ENCODE results near the gene PANK4. TPM values are rescaled to one million over a fixed set of nuclear protein-coding genes. Genes with fewer than 3 reads are reported as not detected.
"Not testable (repeated sequence)": the region's sequence is repeated elsewhere in the genome, so short reads cannot be mapped to it uniquely, and the experiment has no call there.

Gene PANK4
- total and polyA plus RNA-seq, 2 experiments from 2014 or later, result 18.5 to 21.3 TPM

DNA sequence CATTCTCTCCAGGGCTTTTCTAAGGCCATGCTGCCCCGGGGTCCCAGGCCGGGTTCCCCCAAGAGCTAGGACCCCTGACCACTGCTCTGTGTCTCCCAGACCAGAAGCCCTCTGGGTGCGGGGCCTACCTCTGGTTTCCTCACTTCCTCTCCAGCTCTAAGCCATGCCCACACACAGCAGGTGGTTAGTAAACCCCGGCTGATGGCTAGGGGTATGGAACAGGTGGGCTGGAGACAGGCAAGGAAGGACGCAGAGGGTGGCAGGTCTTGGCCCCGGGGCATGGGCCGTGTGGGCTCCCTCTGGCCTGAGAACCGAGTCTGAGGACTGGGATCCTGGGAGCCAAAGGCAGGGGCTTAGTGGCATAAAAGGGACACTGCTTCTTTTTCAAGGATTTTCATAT is 66.2 kb downstream of the PANK4 start:
- H3K9me2 ChIP-seq (replicated peaks; ENCODE audit: insufficient read depth), result no peaks in the 10 kb centered on the region
- no peaks in the 10 kb centered on the region for H3K27me3 ChIP-seq
- 77% methylated on average over 8 of the region's 8 CpGs for WGBS (ENCODE audit: low lambda C conversion rate, missing lambda C conversion rate)

DNA sequence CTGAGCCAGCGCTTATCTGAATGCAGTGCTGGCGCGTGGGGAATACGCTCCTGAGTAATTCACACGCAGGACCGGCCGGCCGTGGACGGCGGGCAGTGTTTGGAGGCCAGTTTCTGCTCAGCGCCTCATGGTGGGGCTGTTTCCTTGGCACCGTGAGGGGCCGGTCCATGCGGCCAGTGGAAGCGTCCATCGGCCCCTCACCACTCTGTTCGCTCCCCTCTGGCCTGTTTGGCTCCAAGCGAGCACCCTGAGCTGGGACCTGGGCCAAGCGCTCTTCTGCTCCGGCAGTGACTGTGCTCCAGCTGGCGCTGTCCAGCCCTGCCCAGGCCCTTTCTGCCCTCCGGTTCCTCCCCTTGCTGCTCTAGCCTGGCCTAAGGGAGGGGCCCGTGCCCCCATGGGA is 66.6 kb downstream of the PANK4 start:
- no peak overlapping the region for H3K4me3 ChIP-seq
- H3K9me2 ChIP-seq (replicated peaks; ENCODE audit: insufficient read depth), result no peaks in the 10 kb centered on the region
- H3K4me2 ChIP-seq, result no peak overlapping the region
- no peak overlapping the region for H3K27ac ChIP-seq
- H2AFZ ChIP-seq, result no peak overlapping the region
- 81% methylated on average over 22 of the region's 23 CpGs for WGBS (ENCODE audit: low lambda C conversion rate, missing lambda C conversion rate)
- H3K79me2 ChIP-seq, result no peaks in the 10 kb centered on the region
- no peaks in the 10 kb centered on the region for H3K9me3 ChIP-seq (ENCODE audit: low read depth)
- H3K27me3 ChIP-seq, result no peaks in the 10 kb centered on the region
- no peak for TF ChIP-seq EZH2 (IDR thresholded peaks at IDR 0.05; ENCODE audit: borderline replicate concordance)
- TF ChIP-seq, protein P1, sequence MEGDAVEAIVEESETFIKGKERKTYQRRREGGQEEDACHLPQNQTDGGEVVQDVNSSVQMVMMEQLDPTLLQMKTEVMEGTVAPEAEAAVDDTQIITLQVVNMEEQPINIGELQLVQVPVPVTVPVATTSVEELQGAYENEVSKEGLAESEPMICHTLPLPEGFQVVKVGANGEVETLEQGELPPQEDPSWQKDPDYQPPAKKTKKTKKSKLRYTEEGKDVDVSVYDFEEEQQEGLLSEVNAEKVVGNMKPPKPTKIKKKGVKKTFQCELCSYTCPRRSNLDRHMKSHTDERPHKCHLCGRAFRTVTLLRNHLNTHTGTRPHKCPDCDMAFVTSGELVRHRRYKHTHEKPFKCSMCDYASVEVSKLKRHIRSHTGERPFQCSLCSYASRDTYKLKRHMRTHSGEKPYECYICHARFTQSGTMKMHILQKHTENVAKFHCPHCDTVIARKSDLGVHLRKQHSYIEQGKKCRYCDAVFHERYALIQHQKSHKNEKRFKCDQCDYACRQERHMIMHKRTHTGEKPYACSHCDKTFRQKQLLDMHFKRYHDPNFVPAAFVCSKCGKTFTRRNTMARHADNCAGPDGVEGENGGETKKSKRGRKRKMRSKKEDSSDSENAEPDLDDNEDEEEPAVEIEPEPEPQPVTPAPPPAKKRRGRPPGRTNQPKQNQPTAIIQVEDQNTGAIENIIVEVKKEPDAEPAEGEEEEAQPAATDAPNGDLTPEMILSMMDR (IDR thresholded peaks at IDR 0.05; ENCODE audit: poor library complexity), result peak; percentile 9
- no peaks in the 10 kb centered on the region for H3K36me3 ChIP-seq (replicated peaks; ENCODE audit: insufficient read depth, low read depth)
- DNase-seq (ENCODE audit: low spot score), result peak; percentile 21
- no peaks in the 10 kb centered on the region for H3K4me1 ChIP-seq (ENCODE audit: insufficient read depth)
- no peaks in the 10 kb centered on the region for H4K20me1 ChIP-seq (ENCODE audit: insufficient read depth, poor library complexity, severe bottlenecking)

More for the DNA sequence above, 66.2 kb downstream of the PANK4 start:
- Histone ChIP-seq H3K36me3 (replicated peaks; ENCODE audit: insufficient read depth, low read depth) (no peaks in the 10 kb centered on the region), H3K4me2 (no peak overlapping the region), H2AFZ (no peak overlapping the region), H3K4me3 (no peak overlapping the region), H4K20me1 (ENCODE audit: insufficient read depth, poor library complexity, severe bottlenecking) (no peaks in the 10 kb centered on the region), H3K27ac (no peak overlapping the region), H3K9me3 (ENCODE audit: low read depth) (no peaks in the 10 kb centered on the region), H3K79me2 (no peaks in the 10 kb centered on the region), H3K4me1 (ENCODE audit: insufficient read depth) (no peaks in the 10 kb centered on the region)
- no peak for DNase-seq (ENCODE audit: low spot score)
- TF ChIP-seq EZH2 (IDR thresholded peaks at IDR 0.05; ENCODE audit: borderline replicate concordance) (no peak), EZH2phosphoT487 (IDR thresholded peaks at IDR 0.05; ENCODE audit: low read depth, severe bottlenecking, unreplicated experiment) (no peak)
- TF ChIP-seq, protein P1 (IDR thresholded peaks at IDR 0.05; ENCODE audit: poor library complexity), result no peak

DNA sequence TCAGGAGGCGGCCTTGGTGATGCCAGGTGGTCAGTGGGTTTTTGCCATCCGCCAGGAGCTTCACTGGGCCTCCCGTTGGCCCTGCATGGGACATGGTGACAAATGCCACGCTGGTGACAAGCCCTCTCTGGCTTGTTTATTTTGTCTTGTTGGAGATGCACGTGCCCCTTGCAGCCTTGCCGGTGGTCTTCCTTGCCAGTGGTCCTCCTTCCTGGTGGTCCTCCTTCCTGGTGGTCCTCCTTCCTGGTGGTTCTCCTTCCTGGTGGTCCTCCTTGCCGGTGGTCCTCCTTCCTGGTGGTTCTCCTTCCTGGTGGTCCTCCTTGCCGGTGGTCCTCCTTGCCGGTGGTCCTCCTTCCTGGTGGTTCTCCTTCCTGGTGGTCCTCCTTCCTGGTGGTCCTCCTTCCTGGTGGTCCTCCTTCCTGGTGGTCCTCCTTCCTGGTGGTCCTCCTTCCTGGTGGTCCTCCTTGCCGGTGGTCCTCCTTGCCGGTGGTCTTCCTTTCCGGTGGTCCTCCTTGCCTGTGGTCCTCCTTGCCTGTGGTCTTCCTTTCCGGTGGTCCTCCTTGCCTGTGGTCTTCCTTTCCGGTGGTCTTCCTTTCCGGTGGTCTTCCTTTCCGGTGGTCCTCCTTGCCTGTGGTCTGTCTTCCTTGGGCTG is 67.2 kb downstream of the PANK4 start:
- DNase-seq (ENCODE audit: low spot score); H3K9me2 ChIP-seq (replicated peaks; ENCODE audit: insufficient read depth); H3K4me2 ChIP-seq; H3K4me1 ChIP-seq (ENCODE audit: insufficient read depth); H3K27me3 ChIP-seq; H3K79me2 ChIP-seq; H3K4me3 ChIP-seq; H4K20me1 ChIP-seq (ENCODE audit: insufficient read depth, poor library complexity, severe bottlenecking); H3K27ac ChIP-seq; H3K9me3 ChIP-seq (ENCODE audit: low read depth); H3K36me3 ChIP-seq (replicated peaks; ENCODE audit: insufficient read depth, low read depth); H2AFZ ChIP-seq: not testable (repeated sequence)
- 90% methylated on average over 11 of the region's 16 CpGs for WGBS (ENCODE audit: low lambda C conversion rate, missing lambda C conversion rate)

DNA sequence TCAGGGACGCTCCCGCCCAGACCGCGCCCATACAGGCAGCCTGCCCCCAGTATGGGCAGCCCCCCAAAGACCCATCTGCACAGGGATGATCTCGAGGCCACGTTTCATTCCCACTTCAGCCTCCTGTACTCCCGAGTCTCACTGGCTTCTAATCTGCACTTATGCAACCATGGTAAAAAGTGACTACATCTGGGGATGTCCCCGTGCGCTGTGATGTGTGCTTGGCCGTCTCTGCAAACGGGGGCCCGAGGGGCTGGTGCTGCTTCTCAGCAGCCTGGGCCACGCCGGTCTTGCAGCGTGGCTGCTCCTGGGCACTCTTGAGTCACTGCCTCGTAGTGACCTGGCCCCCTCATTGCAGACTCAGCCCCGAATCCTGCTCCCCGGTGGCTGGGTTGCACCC is 67.7 kb downstream of the PANK4 start:
- TF ChIP-seq EZH2 (IDR thresholded peaks at IDR 0.05; ENCODE audit: borderline replicate concordance) (no peak), EZH2phosphoT487 (IDR thresholded peaks at IDR 0.05; ENCODE audit: low read depth, severe bottlenecking, unreplicated experiment) (no peak)
- TF ChIP-seq, protein P1 (IDR thresholded peaks at IDR 0.05; ENCODE audit: poor library complexity), result no peak
- H3K9me3 ChIP-seq (ENCODE audit: low read depth), result no peaks in the 10 kb centered on the region
- no peaks in the 10 kb centered on the region for H3K36me3 ChIP-seq (replicated peaks; ENCODE audit: insufficient read depth, low read depth)
- DNase-seq (ENCODE audit: low spot score), result no peak
- H3K79me2 ChIP-seq, result no peaks in the 10 kb centered on the region
- no peaks in the 10 kb centered on the region for H3K27me3 ChIP-seq
- H4K20me1 ChIP-seq (ENCODE audit: insufficient read depth, poor library complexity, severe bottlenecking), result no peaks in the 10 kb centered on the region
- no peaks in the 10 kb centered on the region for H3K9me2 ChIP-seq (replicated peaks; ENCODE audit: insufficient read depth)
- H3K4me1 ChIP-seq (ENCODE audit: insufficient read depth), result no peaks in the 10 kb centered on the region
- no peak overlapping the region for H2AFZ ChIP-seq
- 94% methylated on average over 18 of the region's 18 CpGs for WGBS (ENCODE audit: low lambda C conversion rate, missing lambda C conversion rate)
- no peak overlapping the region for H3K4me2 ChIP-seq
- H3K27ac ChIP-seq, result no peak overlapping the region
- H3K4me3 ChIP-seq, result no peak overlapping the region

Other genes with a start within 250 kb of the PANK4 start
- gene MORN1, start 135.0 kb downstream of the PANK4 start, total RNA-seq, result 4.0 and 9.4 TPM in 2 replicates
- gene MORN1, start 135.0 kb downstream of the PANK4 start, polyA plus RNA-seq, result 4.5 and 7.8 TPM in 2 replicates
- gene RER1, start 134.8 kb downstream of the PANK4 start, total RNA-seq, result 89.5 and 123 TPM in 2 replicates
- 227 and 237 TPM in 2 replicates for gene RER1, start 134.8 kb downstream of the PANK4 start, polyA plus RNA-seq
- gene PEX10, start 114.0 kb downstream of the PANK4 start, total RNA-seq, result 25.5 and 31.6 TPM in 2 replicates
- 24.7 and 25.9 TPM in 2 replicates for gene PEX10, start 114.0 kb downstream of the PANK4 start, polyA plus RNA-seq
- 0.48 and 1.3 TPM in 2 replicates for gene PLCH2, start 50.3 kb downstream of the PANK4 start, total RNA-seq
- gene PLCH2, start 50.3 kb downstream of the PANK4 start, polyA plus RNA-seq, result 1.9 and 3.4 TPM in 2 replicates
- not detected in 2 replicates for gene HES5, start 3.7 kb upstream of the PANK4 start, total RNA-seq
- gene HES5, start 3.7 kb upstream of the PANK4 start, polyA plus RNA-seq, result 1.0 TPM in 2 replicates
- gene TNFRSF14, start 29.8 kb upstream of the PANK4 start, total RNA-seq, result 2.7 and 6.1 TPM in 2 replicates
- 5.3 and 5.4 TPM in 2 replicates for gene TNFRSF14, start 29.8 kb upstream of the PANK4 start, polyA plus RNA-seq
- 21.4 and 36.7 TPM in 2 replicates for gene PRXL2B, start 60.2 kb upstream of the PANK4 start, total RNA-seq
- gene PRXL2B, start 60.2 kb upstream of the PANK4 start, polyA plus RNA-seq, result 39.6 and 41.4 TPM in 2 replicates
- 0.32 and 0.93 TPM in 2 replicates for gene MMEL1, start 106.4 kb upstream of the PANK4 start, total RNA-seq
- gene MMEL1, start 106.4 kb upstream of the PANK4 start, polyA plus RNA-seq, result 1.8 TPM in 1 of 2 replicates, not detected in the other